Activated naive CD8-positive, alpha-beta T cell treated with anti-CD3 and anti-CD28 coated beads, Interleukin-2, amount 10 ng/mL, durations not matched to agents 7 days and 5 days (primary cell): Measurements from ENCODE around the gene TMEM117. TPM values are rescaled to one million over a fixed set of nuclear protein-coding genes. Genes with fewer than 3 reads are reported as not detected.

Experiments used
- ATAC-seq: fragments of 150-1000 bp; cut with Tn5 transposase; one replicate; pipeline ENCODE4 v1.10.0; 2021; ENCODE audit warnings: low read depth, moderate library complexity
- POLR2A ChIA-PET: fragments of 350-600 bp; sonication (Branson Sonifier 250); formaldehyde crosslinking; loops from one replicate; lab custom pipeline; 2021; ENCODE audit warnings: antibody characterized with exemption; lab: Charles Lee
- DNase-seq: peaks from one replicate; pipeline ENCODE4 v3.0.0; 2021
- H3K27ac Mint-ChIP-seq: one replicate; pipeline ENCODE4 v1.8.0; 2022; ENCODE audit warnings: mild to moderate bottlenecking, mixed read lengths
- H3K27me3 Mint-ChIP-seq: one replicate; pipeline ENCODE4 v1.8.0; 2022; ENCODE audit warnings: mild to moderate bottlenecking, moderate library complexity, mixed read lengths
- H3K36me3 Mint-ChIP-seq: one replicate; pipeline ENCODE4 v1.8.0; 2021; ENCODE audit warnings: mild to moderate bottlenecking, mixed read lengths
- H3K4me1 Mint-ChIP-seq: one replicate; pipeline ENCODE4 v1.8.0; 2021; ENCODE audit warnings: mixed read lengths
- H3K4me3 Mint-ChIP-seq: one replicate; pipeline ENCODE4 v1.8.0; 2022; ENCODE audit warnings: mild to moderate bottlenecking, moderate library complexity, mixed read lengths
- H3K9me3 Mint-ChIP-seq: one replicate; pipeline ENCODE4 v1.8.0; 2021; ENCODE audit warnings: mixed read lengths
- total RNA-seq, 2 experiments: library from RNA; stranded (reverse); gene quantifications; one replicate each; pipeline ENCODE4 v1.2.3, GENCODE V29; 2021

TMEM117 gene
- total RNA-seq, 2 experiments from 2014 or later, result 0.58 to 1.0 TPM

DNA sequence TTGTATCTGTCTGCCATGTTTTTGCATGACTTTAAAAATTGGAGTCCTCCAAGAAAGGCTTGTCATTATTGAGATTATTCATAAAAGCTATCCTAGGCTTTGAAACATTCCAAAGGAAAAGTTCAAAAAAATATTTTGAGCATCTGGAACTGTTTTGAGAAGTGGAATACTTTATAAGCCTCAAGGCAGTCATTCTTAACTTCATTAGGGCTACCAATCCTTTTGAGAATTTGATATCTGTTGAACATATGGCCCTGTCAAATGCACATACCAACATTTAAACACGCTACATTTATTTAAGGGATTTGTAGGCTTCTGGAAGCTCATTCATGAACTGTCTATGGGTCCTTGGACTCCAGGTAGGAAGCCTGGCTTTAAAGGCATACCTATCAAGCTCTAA lies 77.0 kb downstream of the TMEM117 start:
- H3K27ac Mint-ChIP-seq, result no peak overlapping the region
- H3K9me3 Mint-ChIP-seq, result peaks cover 1% of the 10 kb centered on the region
- ATAC-seq, result no peak
- DNase-seq, result no peak
- no peaks in the 10 kb centered on the region for H3K27me3 Mint-ChIP-seq
- POLR2A ChIA-PET, result no interaction called here
- no peaks in the 10 kb centered on the region for H3K36me3 Mint-ChIP-seq
- no peaks in the 10 kb centered on the region for H3K4me1 Mint-ChIP-seq
- H3K4me3 Mint-ChIP-seq, result no peak overlapping the region

GRCh38 chr12:43914391-43914790 lies 78.5 kb downstream of the TMEM117 start:
- Mint-ChIP-seq H3K27ac (no peak overlapping the region), H3K36me3 (no peaks in the 10 kb centered on the region), H3K9me3 (peaks cover 1% of the 10 kb centered on the region), H3K4me1 (no peaks in the 10 kb centered on the region), H3K27me3 (no peaks in the 10 kb centered on the region), H3K4me3 (no peak overlapping the region)
- no peak for DNase-seq
- POLR2A ChIA-PET, result no interaction called here
- ATAC-seq, result no peak

DNA sequence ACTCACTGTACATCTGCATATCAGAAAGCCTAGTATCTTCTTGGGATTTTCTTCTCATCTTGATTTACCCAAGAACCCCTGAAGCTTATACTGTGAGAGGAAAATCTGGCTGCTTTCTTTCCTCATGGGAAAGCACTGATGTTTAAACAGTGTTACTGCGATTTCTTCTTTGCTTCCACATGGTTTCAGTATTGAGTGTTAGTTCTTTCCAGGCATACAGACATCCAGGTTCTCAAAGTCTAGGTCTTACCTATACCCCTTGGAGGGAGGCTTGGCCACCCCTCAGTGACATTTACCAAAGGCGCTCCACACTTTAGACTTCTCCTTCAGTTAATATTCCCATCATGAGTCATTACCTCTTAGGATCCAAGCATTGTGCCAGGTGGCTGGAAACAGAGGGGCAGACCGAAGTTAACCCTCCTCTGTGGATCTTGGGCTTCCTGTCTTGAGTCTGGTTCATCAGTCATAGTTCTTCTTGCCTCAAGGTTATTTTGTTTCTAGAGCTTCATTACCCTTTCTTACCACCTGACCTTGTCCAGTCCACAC lies 79.1 kb downstream of the TMEM117 start:
- no peak for ATAC-seq
- POLR2A ChIA-PET, result no interaction called here
- H3K4me1 Mint-ChIP-seq, result no peaks in the 10 kb centered on the region
- H3K27ac Mint-ChIP-seq, result no peak overlapping the region
- DNase-seq, result no peak
- H3K36me3 Mint-ChIP-seq, result no peaks in the 10 kb centered on the region
- peaks cover 1% of the 10 kb centered on the region for H3K9me3 Mint-ChIP-seq
- H3K4me3 Mint-ChIP-seq, result no peak overlapping the region
- H3K27me3 Mint-ChIP-seq, result no peaks in the 10 kb centered on the region

DNA sequence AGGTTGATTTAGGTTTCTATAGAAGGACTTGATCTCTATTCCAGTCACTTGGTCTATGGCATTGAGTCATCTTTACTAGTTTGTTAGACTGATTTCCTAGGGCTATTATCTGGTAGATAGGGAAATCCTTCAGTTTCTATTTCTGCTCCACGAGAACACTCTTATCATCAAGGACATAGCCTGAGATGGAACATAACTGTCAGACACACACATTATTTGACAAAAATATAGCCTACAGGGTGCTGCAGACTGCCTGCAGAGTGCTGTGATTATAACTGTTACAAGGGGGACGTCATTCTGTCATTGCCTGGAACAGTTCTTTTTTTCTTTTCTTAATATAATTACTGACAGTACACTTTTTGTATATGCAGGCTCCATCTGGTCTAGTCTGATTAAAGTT lies 82.0 kb downstream of the TMEM117 start:
- Mint-ChIP-seq H3K4me3 (no peak overlapping the region), H3K36me3 (no peaks in the 10 kb centered on the region), H3K27me3 (no peaks in the 10 kb centered on the region), H3K27ac (no peak overlapping the region), H3K4me1 (no peaks in the 10 kb centered on the region), H3K9me3 (no peaks in the 10 kb centered on the region)
- no peak for DNase-seq
- POLR2A ChIA-PET, result no interaction called here
- no peak for ATAC-seq

- H3K27me3 Mint-ChIP-seq, result no peaks in the 10 kb centered on the region
- no peaks in the 10 kb centered on the region for H3K36me3 Mint-ChIP-seq
- DNase-seq, result no peak
- no peaks in the 10 kb centered on the region for H3K9me3 Mint-ChIP-seq
- POLR2A ChIA-PET, result interaction anchor here (0.6 kb wide), 1 partner anchor 770 kb away, joined by 3 read pairs; no protein-coding TSS in a partner anchor
- H3K27ac Mint-ChIP-seq, result no peak overlapping the region
- no peak overlapping the region for H3K4me3 Mint-ChIP-seq
- ATAC-seq, result no peak
- H3K4me1 Mint-ChIP-seq, result no peaks in the 10 kb centered on the region
Measured at GRCh38 chr12:43921666-43922337, 85.9 kb downstream of the TMEM117 start.

DNA sequence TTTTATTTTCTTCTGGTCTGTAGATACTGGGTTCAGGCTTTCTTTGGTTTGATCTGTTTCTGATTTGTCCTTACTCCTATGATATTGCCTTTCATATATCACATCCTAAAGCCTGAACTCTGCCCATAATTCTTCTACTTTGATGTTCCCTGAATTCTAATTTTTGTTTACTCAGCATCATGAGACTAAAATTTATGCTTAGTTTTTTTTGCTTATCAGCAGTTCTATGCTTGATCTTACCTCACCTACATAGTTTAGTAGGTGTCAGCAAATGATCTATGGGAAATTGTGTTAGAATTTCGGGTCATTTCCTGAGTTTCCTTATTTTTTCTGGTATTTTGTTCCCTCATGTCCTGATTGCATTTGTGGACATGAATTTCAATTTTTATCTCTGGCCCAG lies 94.2 kb downstream of the TMEM117 start:
- Mint-ChIP-seq H3K27ac (no peak overlapping the region), H3K4me1 (no peaks in the 10 kb centered on the region), H3K27me3 (no peaks in the 10 kb centered on the region), H3K36me3 (no peaks in the 10 kb centered on the region), H3K9me3 (peaks cover 10% of the 10 kb centered on the region), H3K4me3 (no peak overlapping the region)
- DNase-seq, result no peak
- no peak for ATAC-seq
- POLR2A ChIA-PET, result no interaction called here

DNA sequence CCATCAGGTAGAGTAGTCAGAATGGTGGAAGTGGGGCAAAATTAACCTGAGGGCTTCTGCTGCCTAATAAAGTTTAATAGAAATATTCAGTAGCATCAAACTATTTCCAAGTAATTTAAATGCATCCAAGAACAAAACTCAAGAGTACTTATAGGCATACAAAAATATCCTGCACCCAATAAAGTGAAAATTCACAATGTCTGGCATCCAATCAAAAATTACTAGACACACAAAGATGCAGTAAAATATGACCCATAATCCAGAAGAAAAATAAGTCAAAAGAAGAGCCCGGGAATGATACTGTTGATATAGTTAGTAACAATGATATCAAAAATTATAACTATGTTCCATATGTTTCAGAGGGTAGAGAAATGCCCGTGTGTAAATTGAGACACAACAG lies 95.3 kb downstream of the TMEM117 start:
- Mint-ChIP-seq H3K9me3 (peaks cover 10% of the 10 kb centered on the region), H3K4me1 (no peaks in the 10 kb centered on the region), H3K4me3 (no peak overlapping the region), H3K27me3 (no peaks in the 10 kb centered on the region), H3K36me3 (no peaks in the 10 kb centered on the region), H3K27ac (no peak overlapping the region)
- ATAC-seq, result no peak
- no peak for DNase-seq
- POLR2A ChIA-PET, result no interaction called here

GRCh38 chr12:43935581-43935980 lies 99.7 kb downstream of the TMEM117 start:
- Mint-ChIP-seq H3K9me3 (peaks cover 7% of the 10 kb centered on the region), H3K36me3 (no peaks in the 10 kb centered on the region), H3K4me3 (no peak overlapping the region), H3K27me3 (no peaks in the 10 kb centered on the region), H3K4me1 (no peaks in the 10 kb centered on the region), H3K27ac (no peak overlapping the region)
- DNase-seq, result no peak
- no peak for ATAC-seq
- POLR2A ChIA-PET, result no interaction called here

DNA sequence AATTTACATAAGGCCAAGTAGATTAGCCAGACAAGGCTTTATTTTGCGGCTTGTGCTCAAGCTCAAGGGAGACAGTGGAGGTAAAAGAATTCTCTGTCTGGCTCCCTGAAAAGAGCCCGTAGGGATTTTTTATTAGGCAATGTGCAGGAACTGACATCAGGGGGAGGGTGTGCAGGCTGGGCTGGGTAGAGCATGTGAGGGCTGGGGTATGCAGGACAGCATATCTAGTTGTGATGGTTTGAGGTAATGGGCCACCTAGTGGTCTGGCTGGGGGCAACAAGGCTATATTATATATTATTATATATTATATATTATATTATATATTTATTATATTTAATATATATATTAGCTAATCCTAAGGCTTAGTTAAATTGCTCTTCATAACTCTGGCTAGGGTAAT lies 102.1 kb downstream of the TMEM117 start:
- no peaks in the 10 kb centered on the region for H3K27me3 Mint-ChIP-seq
- no peak overlapping the region for H3K27ac Mint-ChIP-seq
- POLR2A ChIA-PET, result no interaction called here
- ATAC-seq (no peak), DNase-seq (no peak)
- H3K4me1 Mint-ChIP-seq, result no peaks in the 10 kb centered on the region
- no peak overlapping the region for H3K4me3 Mint-ChIP-seq
- H3K9me3 Mint-ChIP-seq, result peaks cover 1% of the 10 kb centered on the region
- no peaks in the 10 kb centered on the region for H3K36me3 Mint-ChIP-seq

- Mint-ChIP-seq H3K36me3 (no peaks in the 10 kb centered on the region), H3K4me1 (no peaks in the 10 kb centered on the region), H3K4me3 (no peak overlapping the region), H3K27ac (no peak overlapping the region), H3K27me3 (no peaks in the 10 kb centered on the region), H3K9me3 (peaks cover 1% of the 10 kb centered on the region)
- POLR2A ChIA-PET, result no interaction called here
- ATAC-seq (no peak), DNase-seq (no peak)
Measured at GRCh38 chr12:43942379-43942778, 106.5 kb downstream of the TMEM117 start.

DNA sequence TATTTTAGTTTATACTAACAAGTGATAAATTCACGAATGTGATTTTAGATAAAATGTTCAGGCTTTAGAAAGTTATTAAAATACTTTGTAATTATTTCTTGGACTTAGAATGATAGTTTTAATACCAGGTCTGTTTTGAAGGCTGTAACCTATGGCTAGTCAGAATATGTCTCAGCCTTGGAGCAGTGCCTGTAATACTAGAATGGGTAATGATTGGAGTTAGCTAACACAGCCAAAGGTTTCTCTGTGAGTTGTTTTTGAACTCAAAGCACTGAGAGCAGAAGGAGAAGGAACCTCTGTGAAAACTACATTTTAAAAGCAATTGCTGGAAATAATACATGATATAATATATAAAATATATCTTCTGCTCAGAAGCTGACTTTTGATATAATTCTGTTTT lies 110.1 kb downstream of the TMEM117 start:
- no peaks in the 10 kb centered on the region for H3K27me3 Mint-ChIP-seq
- POLR2A ChIA-PET, result no interaction called here
- no peak for DNase-seq
- H3K4me1 Mint-ChIP-seq, result no peaks in the 10 kb centered on the region
- no peak for ATAC-seq
- no peak overlapping the region for H3K27ac Mint-ChIP-seq
- peaks cover 3% of the 10 kb centered on the region for H3K36me3 Mint-ChIP-seq
- H3K4me3 Mint-ChIP-seq, result no peak overlapping the region
- peaks cover 3% of the 10 kb centered on the region for H3K9me3 Mint-ChIP-seq

- peaks cover 10% of the 10 kb centered on the region for H3K4me1 Mint-ChIP-seq
- H3K36me3 Mint-ChIP-seq, result peaks cover 6% of the 10 kb centered on the region
- no peak for DNase-seq
- H3K27ac Mint-ChIP-seq, result no peak overlapping the region
- POLR2A ChIA-PET, result no interaction called here
- H3K9me3 Mint-ChIP-seq, result peaks cover 6% of the 10 kb centered on the region
- ATAC-seq, result no peak
- H3K27me3 Mint-ChIP-seq, result peaks cover 3% of the 10 kb centered on the region
- no peak overlapping the region for H3K4me3 Mint-ChIP-seq
Measured at GRCh38 chr12:43951286-43951685, 115.4 kb downstream of the TMEM117 start.

DNA sequence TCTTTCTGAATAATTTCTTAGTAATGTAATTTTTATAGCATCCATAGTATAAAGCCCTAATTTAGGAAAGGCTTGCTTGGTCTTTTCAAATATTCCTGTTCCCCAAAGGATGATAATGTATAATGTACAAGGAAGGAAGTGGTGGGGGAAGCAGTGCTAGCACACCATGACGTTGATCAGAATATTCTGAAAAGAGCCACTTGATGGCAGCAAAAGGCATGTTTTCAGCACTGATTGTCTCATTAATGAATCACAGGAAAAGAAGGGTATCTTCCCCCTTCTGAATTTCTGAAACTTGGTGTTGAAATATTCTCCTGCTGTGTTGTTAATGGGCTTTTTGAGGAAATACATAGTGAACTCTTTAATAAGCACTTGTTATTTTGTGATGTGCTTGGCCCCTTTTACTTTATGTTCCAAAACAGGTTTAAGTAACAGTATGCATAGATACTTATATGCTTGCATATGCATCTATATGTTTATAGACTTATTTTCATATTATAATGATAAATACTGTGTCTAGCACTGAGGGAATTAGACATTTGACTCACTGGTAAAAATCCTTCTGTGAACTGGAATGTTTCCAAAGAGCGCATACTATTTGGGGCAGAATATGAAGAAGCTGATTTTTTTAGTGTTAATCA lies 122.0 kb downstream of the TMEM117 start:
- Mint-ChIP-seq H3K27me3 (peaks cover 3% of the 10 kb centered on the region), H3K4me1 (peaks cover 12% of the 10 kb centered on the region), H3K4me3 (no peak overlapping the region), H3K9me3 (peaks cover 2% of the 10 kb centered on the region), H3K36me3 (peaks cover 3% of the 10 kb centered on the region), H3K27ac (no peak overlapping the region)
- peak; percentile 70 for ATAC-seq
- POLR2A ChIA-PET, result no interaction called here
- DNase-seq, result no peak

GRCh38 chr12:43964033-43964432 lies 128.2 kb downstream of the TMEM117 start:
- POLR2A ChIA-PET, result no interaction called here
- Mint-ChIP-seq H3K4me1 (no peaks in the 10 kb centered on the region), H3K9me3 (peaks cover 2% of the 10 kb centered on the region), H3K4me3 (no peak overlapping the region), H3K36me3 (peaks cover 1% of the 10 kb centered on the region), H3K27ac (no peak overlapping the region), H3K27me3 (no peaks in the 10 kb centered on the region)
- DNase-seq, result no peak
- no peak for ATAC-seq
